ENCODE results near the gene DYNC1H1. TPM values are rescaled to one million over a fixed set of nuclear protein-coding genes. Genes with fewer than 3 reads are reported as not detected.

Gene DYNC1H1
- 138 TPM for polyA plus RNA-seq (2013)

- Histone ChIP-seq H3K36me3 (ENCODE audit: control insufficient read depth in 4 of 4, insufficient read depth in 4 of 4, low read length in 3 of 4) (peaks cover 0 to 10% (median 5%) of the 10 kb centered on the region in 4 experiments), H3K4me3 (ENCODE audit: control insufficient read depth in 1 of 7, extremely low read depth in 1 of 7, insufficient read depth in 4 of 7, low read depth in 2 of 7, low read length in 6 of 7) (peak within 1 kb of the TSS; percentile 91 to 100 (median 98)), H3K9me3 (ENCODE audit: control extremely low read depth in 1 of 5, control insufficient read depth in 4 of 5, insufficient read depth in 2 of 5, low read depth in 1 of 5, low read length in 4 of 5) (no peaks in the 10 kb centered on the region), H3K27me3 (replicated peaks in 2 of 5; ENCODE audit: control insufficient read depth in 4 of 5, insufficient read depth in 5 of 5, low read length in 4 of 5) (no peaks in the 10 kb centered on the region), H3K27ac (ENCODE audit: insufficient read depth in 1 of 2, low read depth in 1 of 2, low read length in 2 of 2, poor library complexity in 1 of 2, severe bottlenecking in 2 of 2) (peak within 1 kb of the TSS; percentile 79 to 84), H3K4me1 (ENCODE audit: control extremely low read depth in 1 of 4, control insufficient read depth in 4 of 4, insufficient read depth in 4 of 4, low read length in 3 of 4) (peaks cover 11 to 24% (median 18%) of the 10 kb centered on the region in 4 experiments)
- under 1% methylated on average over 103 of the region's 115 CpGs for WGBS (ENCODE audit: insufficient coverage)
- peak; percentile 84 to 92 (median 90) for DNase-seq
- ChIA-PET POLR2A (interaction anchor here (1.4 kb wide), 1 partner anchor 13 kb away, joined by 3 read pairs; no protein-coding TSS in a partner anchor), CTCF (interaction anchor here (0.8 to 1.7 kb wide), 5 partner anchors 8 to 197 kb away, joined by 3 to 5 read pairs (median 3); no protein-coding TSS in a partner anchor)
These were observed at the start of gene DYNC1H1 for GRCh38 chr14:101964297-101965180. TSS of gene DYNC1H1 (plus strand) at chr14:101964573. CDS start at chr14:101964692, 119 bp downstream.

- H3K27ac ChIP-seq (ENCODE audit: insufficient read depth in 1 of 2, low read depth in 1 of 2, low read length in 2 of 2, poor library complexity in 1 of 2, severe bottlenecking in 2 of 2), result no peak overlapping the region
- ChIA-PET CTCF (interaction anchor here (0.9 to 1.0 kb wide), 2 partner anchors 13 to 37 kb away, joined by 3 to 4 read pairs; no protein-coding TSS in a partner anchor), POLR2A (no interaction called here)
- H3K36me3 ChIP-seq (ENCODE audit: control insufficient read depth in 4 of 4, insufficient read depth in 4 of 4, low read length in 3 of 4), result peaks cover 3 to 50% (median 31%) of the 10 kb centered on the region in 4 experiments
- DNase-seq, result no peak
- H3K27me3 ChIP-seq (replicated peaks in 2 of 5; ENCODE audit: control insufficient read depth in 4 of 5, insufficient read depth in 5 of 5, low read length in 4 of 5), result no peaks in the 10 kb centered on the region
- 99% methylated on average over 18 of the region's 23 CpGs for WGBS (ENCODE audit: insufficient coverage)
- no peaks in the 10 kb centered on the region for H3K4me1 ChIP-seq (ENCODE audit: control extremely low read depth in 1 of 4, control insufficient read depth in 4 of 4, insufficient read depth in 4 of 4, low read length in 3 of 4)
- no peaks in the 10 kb centered on the region for H3K9me3 ChIP-seq (ENCODE audit: control extremely low read depth in 1 of 5, control insufficient read depth in 4 of 5, insufficient read depth in 2 of 5, low read depth in 1 of 5, low read length in 4 of 5)
- no peak overlapping the region for H3K4me3 ChIP-seq (ENCODE audit: control insufficient read depth in 1 of 7, extremely low read depth in 1 of 7, insufficient read depth in 4 of 7, low read depth in 2 of 7, low read length in 6 of 7)
These were observed 48.2 kb upstream of the DYNC1H1 start for GRCh38 chr14:101915871-101916815.

- H3K27me3 ChIP-seq (replicated peaks in 2 of 5; ENCODE audit: control insufficient read depth in 4 of 5, insufficient read depth in 5 of 5, low read length in 4 of 5), result no peaks in the 10 kb centered on the region
- 95% methylated on average over 16 of the region's 18 CpGs for WGBS (ENCODE audit: insufficient coverage)
- H3K4me3 ChIP-seq (ENCODE audit: control insufficient read depth in 1 of 7, extremely low read depth in 1 of 7, insufficient read depth in 4 of 7, low read depth in 2 of 7, low read length in 6 of 7), result no peak overlapping the region
- no peak overlapping the region for H3K27ac ChIP-seq (ENCODE audit: insufficient read depth in 1 of 2, low read depth in 1 of 2, low read length in 2 of 2, poor library complexity in 1 of 2, severe bottlenecking in 2 of 2)
- POLR2A ChIA-PET, result no interaction called here
- no peak for DNase-seq
- H3K9me3 ChIP-seq (ENCODE audit: control extremely low read depth in 1 of 5, control insufficient read depth in 4 of 5, insufficient read depth in 2 of 5, low read depth in 1 of 5, low read length in 4 of 5), result no peaks in the 10 kb centered on the region
- CTCF ChIA-PET, result interaction anchor here (1.0 kb wide), 1 partner anchor 13 kb away, joined by 4 read pairs; no protein-coding TSS in a partner anchor
- H3K36me3 ChIP-seq (ENCODE audit: control insufficient read depth in 4 of 4, insufficient read depth in 4 of 4, low read length in 3 of 4), result peaks cover 3 to 45% (median 25%) of the 10 kb centered on the region in 4 experiments
- H3K4me1 ChIP-seq (ENCODE audit: control extremely low read depth in 1 of 4, control insufficient read depth in 4 of 4, insufficient read depth in 4 of 4, low read length in 3 of 4), result no peaks in the 10 kb centered on the region
These were observed 47.5 kb upstream of the DYNC1H1 start for GRCh38 chr14:101916816-101917412.

- Histone ChIP-seq H3K4me1 (ENCODE audit: control extremely low read depth in 1 of 4, control insufficient read depth in 4 of 4, insufficient read depth in 4 of 4, low read length in 3 of 4) (no peaks in the 10 kb centered on the region), H3K9me3 (ENCODE audit: control extremely low read depth in 1 of 5, control insufficient read depth in 4 of 5, insufficient read depth in 2 of 5, low read depth in 1 of 5, low read length in 4 of 5) (no peaks in the 10 kb centered on the region), H3K27ac (ENCODE audit: insufficient read depth in 1 of 2, low read depth in 1 of 2, low read length in 2 of 2, poor library complexity in 1 of 2, severe bottlenecking in 2 of 2) (no peak overlapping the region), H3K27me3 (replicated peaks in 2 of 5; ENCODE audit: control insufficient read depth in 4 of 5, insufficient read depth in 5 of 5, low read length in 4 of 5) (no peaks in the 10 kb centered on the region), H3K4me3 (ENCODE audit: control insufficient read depth in 1 of 7, extremely low read depth in 1 of 7, insufficient read depth in 4 of 7, low read depth in 2 of 7, low read length in 6 of 7) (no peak overlapping the region), H3K36me3 (ENCODE audit: control insufficient read depth in 4 of 4, insufficient read depth in 4 of 4, low read length in 3 of 4) (peaks cover 3 to 41% (median 21%) of the 10 kb centered on the region in 4 experiments)
- ChIA-PET CTCF (interaction anchor here (1.0 kb wide), 1 partner anchor 12 kb away, joined by 4 read pairs; no protein-coding TSS in a partner anchor), POLR2A (no interaction called here)
- DNase-seq, result no peak
- WGBS (ENCODE audit: insufficient coverage), result over 99% methylated on average over 17 of the region's 17 CpGs
These were observed 46.9 kb upstream of the DYNC1H1 start for GRCh38 chr14:101917413-101918017.

GRCh38 chr14:101918065-101918989, 46.0 kb upstream of the DYNC1H1 start:
- Histone ChIP-seq H3K36me3 (ENCODE audit: control insufficient read depth in 4 of 4, insufficient read depth in 4 of 4, low read length in 3 of 4) (peaks cover 2 to 41% (median 17%) of the 10 kb centered on the region in 4 experiments), H3K27ac (ENCODE audit: insufficient read depth in 1 of 2, low read depth in 1 of 2, low read length in 2 of 2, poor library complexity in 1 of 2, severe bottlenecking in 2 of 2) (no peak overlapping the region), H3K4me1 (ENCODE audit: control extremely low read depth in 1 of 4, control insufficient read depth in 4 of 4, insufficient read depth in 4 of 4, low read length in 3 of 4) (no peaks in the 10 kb centered on the region), H3K9me3 (ENCODE audit: control extremely low read depth in 1 of 5, control insufficient read depth in 4 of 5, insufficient read depth in 2 of 5, low read depth in 1 of 5, low read length in 4 of 5) (no peaks in the 10 kb centered on the region), H3K27me3 (replicated peaks in 2 of 5; ENCODE audit: control insufficient read depth in 4 of 5, insufficient read depth in 5 of 5, low read length in 4 of 5) (no peaks in the 10 kb centered on the region), H3K4me3 (ENCODE audit: control insufficient read depth in 1 of 7, extremely low read depth in 1 of 7, insufficient read depth in 4 of 7, low read depth in 2 of 7, low read length in 6 of 7) (no peak overlapping the region)
- ChIA-PET CTCF (no interaction called here), POLR2A (no interaction called here)
- WGBS (ENCODE audit: insufficient coverage), result 94% methylated on average over 5 of the region's 22 CpGs
- DNase-seq, result no peak

GRCh38 chr14:101920271-101920670, 44.1 kb upstream of the DYNC1H1 start:
- peaks cover 0 to 32% (median 7%) of the 10 kb centered on the region in 4 experiments for H3K36me3 ChIP-seq (ENCODE audit: control insufficient read depth in 4 of 4, insufficient read depth in 4 of 4, low read length in 3 of 4)
- H3K27ac ChIP-seq (ENCODE audit: insufficient read depth in 1 of 2, low read depth in 1 of 2, low read length in 2 of 2, poor library complexity in 1 of 2, severe bottlenecking in 2 of 2), result no peak overlapping the region
- H3K9me3 ChIP-seq (ENCODE audit: control extremely low read depth in 1 of 5, control insufficient read depth in 4 of 5, insufficient read depth in 2 of 5, low read depth in 1 of 5, low read length in 4 of 5), result no peaks in the 10 kb centered on the region
- no peaks in the 10 kb centered on the region for H3K4me1 ChIP-seq (ENCODE audit: control extremely low read depth in 1 of 4, control insufficient read depth in 4 of 4, insufficient read depth in 4 of 4, low read length in 3 of 4)
- DNase-seq, result no peak
- H3K4me3 ChIP-seq (ENCODE audit: control insufficient read depth in 1 of 7, extremely low read depth in 1 of 7, insufficient read depth in 4 of 7, low read depth in 2 of 7, low read length in 6 of 7), result no peak overlapping the region
- ChIA-PET POLR2A (no interaction called here), CTCF (no interaction called here)
- no peaks in the 10 kb centered on the region for H3K27me3 ChIP-seq (replicated peaks in 2 of 5; ENCODE audit: control insufficient read depth in 4 of 5, insufficient read depth in 5 of 5, low read length in 4 of 5)
- 100% methylated on average over 3 of the region's 4 CpGs for WGBS (ENCODE audit: insufficient coverage)

Measured in common myeloid progenitor, CD34-positive (primary cell).